ENCODE measurements around the gene WNT10A. TPM values are rescaled to one million over a fixed set of nuclear protein-coding genes. Genes with fewer than 3 reads are reported as not detected.

Gene WNT10A
- total and polyA plus RNA-seq, 4 experiments from 2014 or later, result 7.6 to 12.4 (median 9.6) TPM

DNA sequence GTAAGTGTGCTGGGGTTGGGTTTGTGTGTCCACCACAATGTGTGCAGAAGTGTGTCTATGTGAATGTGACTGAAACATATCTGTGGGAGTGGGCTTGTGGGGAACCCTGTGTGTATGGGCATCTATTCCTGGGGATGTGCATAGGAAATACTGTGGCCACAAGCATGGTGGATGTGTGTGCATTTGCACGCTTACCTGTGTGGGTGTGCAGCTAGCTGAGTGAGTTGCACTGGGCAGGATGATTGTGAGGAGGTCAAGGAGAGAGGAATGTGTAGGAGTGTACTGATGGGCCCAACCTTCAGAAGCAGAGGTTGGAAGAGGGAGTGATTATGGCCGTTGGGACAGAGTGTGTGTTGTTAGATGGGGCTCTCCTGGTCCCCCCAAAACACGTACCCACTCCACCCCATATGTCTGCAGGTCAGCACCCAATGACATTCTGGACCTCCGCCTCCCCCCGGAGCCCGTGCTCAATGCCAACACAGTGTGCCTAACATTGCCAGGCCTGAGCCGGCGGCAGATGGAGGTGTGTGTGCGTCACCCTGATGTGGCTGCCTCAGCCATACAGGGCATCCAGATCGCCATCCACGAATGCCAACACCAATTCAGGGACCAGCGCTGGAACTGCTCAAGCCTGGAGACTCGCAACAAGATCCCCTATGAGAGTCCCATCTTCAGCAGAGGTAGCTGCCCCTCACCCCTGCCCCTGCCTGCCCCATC, 1.2 kb downstream of the WNT10A start:
- H3K27me3 ChIP-seq (ENCODE audit: insufficient read depth, low read length), result no peaks in the 10 kb centered on the region
- CTCF ChIA-PET (ENCODE audit: partially characterized antibody), result interaction anchor here (16.6 kb wide), 1 partner anchor 16 kb away, joined by 1167 read pairs; no protein-coding TSS in a partner anchor
- H3K9me3 ChIP-seq (ENCODE audit: control insufficient read depth in 1 of 2, low read length in 2 of 2), result no peaks in the 10 kb centered on the region
- Mint-ChIP-seq H3K9me3 (no peaks in the 10 kb centered on the region), H3K4me1 (peaks cover 41 to 70% (median 60%) of the 10 kb centered on the region in 4 donors), H3K4me3 (peak overlapping the region; percentile 67 to 95 (median 86)), H3K36me3 (peaks cover 0 to 6% of the 10 kb centered on the region in 2 donors), H3K27ac (peak overlapping the region; percentile 67 to 97 (median 90)), H3K27me3 (peaks cover 0 to 4% of the 10 kb centered on the region in 2 donors)
- peaks cover 72% of the 10 kb centered on the region for H3K4me1 ChIP-seq (ENCODE audit: insufficient read depth, low read length)
- H3K27ac ChIP-seq (ENCODE audit: low read depth, low read length), result peak overlapping the region; percentile 75
- POLR2A ChIA-PET (ENCODE audit: partially characterized antibody), result interaction anchor here (0.7 to 16.5 kb wide), 3 partner anchors 13 to 171 kb away, joined by 3 to 667 read pairs (median 9); partner anchors contain the start of gene TTLL4
- no peaks in the 10 kb centered on the region for H3K36me3 ChIP-seq (ENCODE audit: insufficient read depth, low read length)
- H3K4me3 ChIP-seq (ENCODE audit: low read length in 2 of 2), result peak overlapping the region in 1 of 2 donors; percentile 77
- intact Hi-C loops (cut with micrococcal nuclease), result no loop called here
- no peak for DNase-seq

DNA sequence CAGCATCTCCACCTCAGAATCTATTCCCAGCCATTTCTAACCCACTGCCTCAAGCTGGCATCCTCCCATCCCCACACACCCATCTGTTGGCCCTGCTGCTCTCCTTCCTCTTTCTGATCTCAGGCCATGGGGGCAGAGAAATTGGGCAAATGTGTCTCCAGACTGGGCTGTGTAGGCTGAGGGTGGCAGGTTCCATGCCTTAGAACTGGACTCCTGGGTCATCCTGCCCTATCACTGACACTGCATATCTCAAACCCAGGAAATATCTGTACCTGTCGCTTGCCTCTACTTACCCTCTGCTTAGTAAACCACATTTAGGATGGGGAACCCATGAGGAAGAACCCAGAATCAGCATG, 1.8 kb downstream of the WNT10A start:
- H3K27ac ChIP-seq (ENCODE audit: low read depth, low read length), result peak overlapping the region; percentile 75
- H3K27me3 ChIP-seq (ENCODE audit: insufficient read depth, low read length), result no peaks in the 10 kb centered on the region
- H3K4me1 Mint-ChIP-seq, result peaks cover 43 to 70% (median 60%) of the 10 kb centered on the region in 4 donors
- H3K27me3 Mint-ChIP-seq, result peaks cover 0 to 4% of the 10 kb centered on the region in 2 donors
- no peak for DNase-seq
- peaks cover 66% of the 10 kb centered on the region for H3K4me1 ChIP-seq (ENCODE audit: insufficient read depth, low read length)
- ChIA-PET CTCF (ENCODE audit: partially characterized antibody) (interaction anchor here (16.6 kb wide), 1 partner anchor 15 kb away, joined by 1167 read pairs; no protein-coding TSS in a partner anchor), POLR2A (ENCODE audit: partially characterized antibody) (interaction anchor here (16.5 kb wide), 1 partner anchor 13 kb away, joined by 667 read pairs; no protein-coding TSS in a partner anchor)
- intact Hi-C loops (cut with micrococcal nuclease), result no loop called here
- peaks cover 0 to 6% of the 10 kb centered on the region in 2 donors for H3K36me3 Mint-ChIP-seq
- peak overlapping the region; percentile 22 to 97 (median 89) for H3K27ac Mint-ChIP-seq
- H3K36me3 ChIP-seq (ENCODE audit: insufficient read depth, low read length), result no peaks in the 10 kb centered on the region
- no peak overlapping the region for H3K4me3 ChIP-seq (ENCODE audit: low read length in 2 of 2)
- H3K9me3 ChIP-seq (ENCODE audit: control insufficient read depth in 1 of 2, low read length in 2 of 2), result no peaks in the 10 kb centered on the region
- H3K9me3 Mint-ChIP-seq, result no peaks in the 10 kb centered on the region
- H3K4me3 Mint-ChIP-seq, result peak overlapping the region in 7 of 8 donors; percentile 70 to 91 (median 75)

DNA sequence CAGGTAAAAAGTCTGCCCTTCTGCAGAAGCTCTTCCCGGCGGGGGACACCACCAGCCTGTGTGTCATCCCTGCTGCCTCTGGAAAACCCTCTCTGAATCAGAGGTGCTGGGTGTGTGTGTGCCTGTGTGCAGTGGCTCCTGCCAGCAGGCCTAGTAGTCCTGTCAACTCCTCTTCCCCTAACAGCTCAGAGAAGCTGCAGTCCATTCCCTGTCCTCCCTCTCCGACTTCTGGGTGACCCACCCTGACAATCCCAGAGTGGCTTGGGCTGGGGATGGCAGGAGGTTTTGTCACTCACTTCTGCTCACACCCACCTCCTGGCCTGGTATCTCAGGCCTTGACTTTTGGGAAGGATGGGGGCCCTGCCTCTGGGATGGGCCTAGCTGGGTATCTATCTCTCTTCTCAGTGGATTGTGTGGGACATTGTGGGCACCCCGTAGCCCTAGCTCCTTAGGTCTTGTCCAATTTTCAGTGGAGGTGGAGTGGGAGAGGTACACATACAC, 2.3 kb downstream of the WNT10A start:
- no peak overlapping the region for H3K4me3 ChIP-seq (ENCODE audit: low read length in 2 of 2)
- H3K27me3 ChIP-seq (ENCODE audit: insufficient read depth, low read length), result no peaks in the 10 kb centered on the region
- Mint-ChIP-seq H3K27ac (peak overlapping the region; percentile 71 to 97 (median 89)), H3K4me3 (peak overlapping the region; percentile 72 to 91 (median 75)), H3K36me3 (peaks cover 0 to 7% of the 10 kb centered on the region in 2 donors), H3K4me1 (peaks cover 46 to 74% (median 60%) of the 10 kb centered on the region in 4 donors), H3K9me3 (no peaks in the 10 kb centered on the region), H3K27me3 (peaks cover 0 to 4% of the 10 kb centered on the region in 2 donors)
- no peak for DNase-seq
- intact Hi-C loops (cut with micrococcal nuclease), result no loop called here
- peak overlapping the region; percentile 50 for H3K27ac ChIP-seq (ENCODE audit: low read depth, low read length)
- H3K4me1 ChIP-seq (ENCODE audit: insufficient read depth, low read length), result peaks cover 63% of the 10 kb centered on the region
- no peaks in the 10 kb centered on the region for H3K36me3 ChIP-seq (ENCODE audit: insufficient read depth, low read length)
- H3K9me3 ChIP-seq (ENCODE audit: control insufficient read depth in 1 of 2, low read length in 2 of 2), result no peaks in the 10 kb centered on the region
- ChIA-PET POLR2A (ENCODE audit: partially characterized antibody) (interaction anchor here (16.5 kb wide), 1 partner anchor 12 kb away, joined by 667 read pairs; no protein-coding TSS in a partner anchor), CTCF (ENCODE audit: partially characterized antibody) (interaction anchor here (16.6 kb wide), 1 partner anchor 15 kb away, joined by 1167 read pairs; no protein-coding TSS in a partner anchor)

DNA sequence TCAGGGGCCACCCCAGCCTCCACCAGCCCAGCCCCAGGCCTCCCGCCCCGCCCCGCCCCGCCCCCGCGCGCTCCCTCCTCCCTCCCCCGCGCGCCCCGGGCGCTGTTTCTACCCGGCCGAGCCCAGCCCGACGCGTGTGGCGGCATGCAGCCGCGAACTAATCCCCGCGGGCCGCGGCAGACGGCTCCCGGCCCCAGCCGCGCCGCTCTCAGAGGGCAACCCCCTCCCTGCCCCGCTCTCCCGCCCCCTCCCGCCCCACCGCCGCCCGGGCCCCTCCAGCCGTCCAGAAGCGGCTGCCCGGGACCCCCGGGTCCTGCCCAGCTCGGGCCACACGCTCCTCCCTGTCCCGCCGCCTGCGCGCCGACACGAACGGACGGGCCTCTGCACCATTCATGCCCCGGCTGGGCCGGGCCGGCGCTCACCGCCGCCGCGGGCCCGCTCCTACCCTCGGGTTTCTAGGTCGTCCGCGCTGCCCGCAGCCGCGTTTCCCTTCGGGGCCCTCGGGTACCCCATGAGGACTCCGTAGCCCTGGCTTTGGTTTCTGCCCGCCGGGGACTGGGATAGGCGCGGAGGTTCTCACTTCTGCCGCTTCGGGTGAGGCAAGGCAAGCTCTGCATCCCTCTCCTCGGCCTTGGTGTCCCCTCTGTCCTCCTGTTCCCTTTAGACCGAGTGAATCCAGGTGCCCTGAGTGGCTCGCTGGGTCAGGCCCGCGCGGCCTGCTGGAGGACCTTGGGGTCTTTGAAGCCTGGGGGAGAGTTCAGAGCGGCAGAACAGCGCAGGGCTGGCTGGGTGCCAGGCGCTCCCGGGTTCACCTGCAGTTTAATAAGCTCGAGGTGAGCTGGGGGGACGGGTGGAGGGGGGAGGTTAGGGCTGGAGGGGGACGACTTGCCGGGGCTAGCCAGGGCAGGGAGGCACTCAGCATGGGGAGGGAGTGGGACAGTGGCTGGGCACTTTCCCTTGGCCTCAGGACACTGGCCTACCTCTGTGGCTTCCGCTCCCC, 3.1 kb downstream of the WNT10A start:
- POLR2A ChIA-PET (ENCODE audit: partially characterized antibody), result interaction anchor here (16.5 kb wide), 1 partner anchor 11 kb away, joined by 667 read pairs; no protein-coding TSS in a partner anchor
- peak overlapping the region in 7 of 8 donors; percentile 74 to 91 (median 79) for H3K4me3 Mint-ChIP-seq

DNA sequence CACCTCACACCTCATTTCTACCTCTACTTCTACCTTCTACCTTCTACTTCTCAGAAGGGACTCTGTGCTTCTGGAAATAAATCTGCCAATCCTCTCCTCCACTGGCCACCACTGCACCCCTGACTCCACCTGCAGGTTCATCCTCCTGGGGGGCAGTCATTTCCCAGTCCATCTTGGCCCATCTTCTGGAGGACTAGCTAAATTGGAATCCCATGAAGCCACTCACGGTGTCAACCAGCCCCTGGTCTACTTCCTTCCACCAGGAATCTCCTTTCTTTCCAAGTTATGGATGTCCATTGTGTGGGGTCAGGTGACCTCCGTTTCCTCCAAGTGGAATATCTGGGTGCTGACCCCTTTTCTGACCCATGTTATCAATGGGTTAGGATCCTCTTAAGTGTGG, 3.9 kb downstream of the WNT10A start:
- H3K27me3 ChIP-seq (ENCODE audit: insufficient read depth, low read length), result no peaks in the 10 kb centered on the region
- ChIA-PET POLR2A (ENCODE audit: partially characterized antibody) (interaction anchor here (1.3 to 16.5 kb wide), 2 partner anchors 10 to 13 kb away, joined by 4 to 667 read pairs; no protein-coding TSS in a partner anchor), CTCF (ENCODE audit: partially characterized antibody) (interaction anchor here (1.1 to 16.6 kb wide), 4 partner anchors 8 to 96 kb away, joined by 3 to 1167 read pairs (median 46); no protein-coding TSS in a partner anchor)
- no peaks in the 10 kb centered on the region for H3K9me3 ChIP-seq (ENCODE audit: control insufficient read depth in 1 of 2, low read length in 2 of 2)
- H3K4me3 Mint-ChIP-seq, result peak overlapping the region; percentile 15 to 85 (median 64)
- no peak overlapping the region for H3K4me3 ChIP-seq (ENCODE audit: low read length in 2 of 2)
- H3K4me1 ChIP-seq (ENCODE audit: insufficient read depth, low read length), result peaks cover 58% of the 10 kb centered on the region
- peak overlapping the region; percentile 48 to 90 (median 83) for H3K27ac Mint-ChIP-seq
- peaks cover 0 to 4% of the 10 kb centered on the region in 2 donors for H3K27me3 Mint-ChIP-seq
- DNase-seq, result no peak
- no peaks in the 10 kb centered on the region for H3K36me3 ChIP-seq (ENCODE audit: insufficient read depth, low read length)
- peaks cover 42 to 76% (median 56%) of the 10 kb centered on the region in 4 donors for H3K4me1 Mint-ChIP-seq
- no peak overlapping the region for H3K27ac ChIP-seq (ENCODE audit: low read depth, low read length)
- intact Hi-C loops (cut with micrococcal nuclease), result no loop called here
- H3K36me3 Mint-ChIP-seq, result peaks cover 0 to 7% of the 10 kb centered on the region in 2 donors
- H3K9me3 Mint-ChIP-seq, result no peaks in the 10 kb centered on the region

More for the DNA sequence above, 3.1 kb downstream of the WNT10A start:
- intact Hi-C loops (cut with micrococcal nuclease), result no loop called here
- no peaks in the 10 kb centered on the region for H3K27me3 ChIP-seq (ENCODE audit: insufficient read depth, low read length)
- H3K4me3 ChIP-seq (ENCODE audit: low read length in 2 of 2), result peak overlapping the region in 1 of 2 donors; percentile 43
- Mint-ChIP-seq H3K27ac (peak overlapping the region; percentile 42 to 95 (median 89)), H3K36me3 (peaks cover 0 to 7% of the 10 kb centered on the region in 2 donors), H3K4me1 (peaks cover 46 to 75% (median 60%) of the 10 kb centered on the region in 4 donors), H3K27me3 (peaks cover 0 to 4% of the 10 kb centered on the region in 2 donors), H3K9me3 (no peaks in the 10 kb centered on the region)
- DNase-seq, result peak in 3 of 5 donors; percentile 39 to 48 (median 45)
- H3K36me3 ChIP-seq (ENCODE audit: insufficient read depth, low read length), result no peaks in the 10 kb centered on the region
- peaks cover 63% of the 10 kb centered on the region for H3K4me1 ChIP-seq (ENCODE audit: insufficient read depth, low read length)
- CTCF ChIA-PET (ENCODE audit: partially characterized antibody), result interaction anchor here (1.6 to 16.6 kb wide), 2 partner anchors 14 to 36 kb away, joined by 3 to 1167 read pairs; no protein-coding TSS in a partner anchor
- H3K27ac ChIP-seq (ENCODE audit: low read depth, low read length), result peak overlapping the region; percentile 50
- no peaks in the 10 kb centered on the region for H3K9me3 ChIP-seq (ENCODE audit: control insufficient read depth in 1 of 2, low read length in 2 of 2)
